Measurements from ENCODE around the gene SARDH. TPM values are rescaled to one million over a fixed set of nuclear protein-coding genes. Genes with fewer than 3 reads are reported as not detected.

Gene SARDH
- total and polyA plus RNA-seq, 9 donors = 2.5 to 10.0 (median 3.3) TPM

- no peaks in the 10 kb centered on the region for H3K9me3 ChIP-seq
- WGBS, 3 donors = 12 to 21% (median 15%) methylated on average over 8 of the region's 8 CpGs
- TF ChIP-seq EP300 (IDR thresholded peaks at IDR 0.05) (no peak), POLR2A (IDR thresholded peaks at IDR 0.05) (no peak), CTCF (IDR thresholded peaks at IDR 0.05) (peak; percentile 86 to 88 (median 88))
- no peaks in the 10 kb centered on the region for H3K36me3 ChIP-seq
- intact Hi-C loops (cut with DNase I) = no loop called here
- DNase-seq = peak; percentile 59 to 83 (median 81)
- H3K4me3 ChIP-seq = no peak overlapping the region
- H3K27me3 ChIP-seq = no peaks in the 10 kb centered on the region
- no peak overlapping the region for H3K27ac ChIP-seq
- H3K4me1 ChIP-seq (ENCODE audit: insufficient read depth) = no peaks in the 10 kb centered on the region
Observed at GRCh38 chr9:133742849-133743444, 4.8 kb upstream of the SARDH start.

GRCh38 chr9:133742251-133742650 is 4.1 kb upstream of the SARDH start:
- Histone ChIP-seq H3K27ac (no peak overlapping the region), H3K4me3 (no peak overlapping the region), H3K27me3 (no peaks in the 10 kb centered on the region), H3K36me3 (no peaks in the 10 kb centered on the region), H3K9me3 (no peaks in the 10 kb centered on the region), H3K4me1 (ENCODE audit: insufficient read depth) (peaks cover 3% of the 10 kb centered on the region)
- intact Hi-C loops (cut with DNase I) = no loop called here
- TF ChIP-seq POLR2A (IDR thresholded peaks at IDR 0.05) (no peak), EP300 (IDR thresholded peaks at IDR 0.05) (no peak), CTCF (IDR thresholded peaks at IDR 0.05) (no peak)
- DNase-seq = peak in 1 of 5 donors; percentile 32
- 89 to 94% (median 92%) methylated on average over 7 of the region's 7 CpGs for WGBS, 3 donors

- Histone ChIP-seq H3K9me3 (no peaks in the 10 kb centered on the region), H3K27ac (no peak overlapping the region), H3K36me3 (no peaks in the 10 kb centered on the region), H3K4me1 (ENCODE audit: insufficient read depth) (peaks cover 6% of the 10 kb centered on the region), H3K4me3 (no peak overlapping the region), H3K27me3 (no peaks in the 10 kb centered on the region)
- peak in 1 of 5 donors; percentile 23 for DNase-seq
- WGBS, 3 donors = 91 to 96% (median 91%) methylated on average over 14 of the region's 14 CpGs
- intact Hi-C loops (cut with DNase I) = no loop called here
- TF ChIP-seq CTCF (IDR thresholded peaks at IDR 0.05) (no peak), EP300 (IDR thresholded peaks at IDR 0.05) (no peak)
Observed at GRCh38 chr9:133741716-133742115, 3.6 kb upstream of the SARDH start.

GRCh38 chr9:133740911-133741310 is 2.8 kb upstream of the SARDH start:
- H3K27ac ChIP-seq = no peak overlapping the region
- TF ChIP-seq EP300 (IDR thresholded peaks at IDR 0.05) (no peak), CTCF (IDR thresholded peaks at IDR 0.05) (no peak), POLR2A (IDR thresholded peaks at IDR 0.05) (no peak)
- H3K27me3 ChIP-seq = no peaks in the 10 kb centered on the region
- H3K4me1 ChIP-seq (ENCODE audit: insufficient read depth) = peaks cover 6% of the 10 kb centered on the region
- 73 to 80% (median 79%) methylated on average over 8 of the region's 8 CpGs for WGBS, 3 donors
- no peaks in the 10 kb centered on the region for H3K36me3 ChIP-seq
- peak in 1 of 5 donors; percentile 24 for DNase-seq
- intact Hi-C loops (cut with DNase I) = no loop called here
- H3K4me3 ChIP-seq = no peak overlapping the region
- H3K9me3 ChIP-seq = no peaks in the 10 kb centered on the region
